GM18505 (cell line): ENCODE results near the gene LRRC47.

Experiments
- ATAC-seq: cut with Tn5 transposase; IDR thresholded peaks from one replicate; pipeline ENCODE4 v1.9.1; 2021; ENCODE audit not compliant: unreplicated experiment
- POLR2A ChIP-seq: IDR thresholded peaks from 4 replicates; pipeline ENCODE4 v1.6.1; 2011; ENCODE audit warnings: borderline replicate concordance; ENCODE audit not compliant: insufficient read depth, insufficient read length; ENCODE audit errors: extremely low read depth

Gene LRRC47

DNA sequence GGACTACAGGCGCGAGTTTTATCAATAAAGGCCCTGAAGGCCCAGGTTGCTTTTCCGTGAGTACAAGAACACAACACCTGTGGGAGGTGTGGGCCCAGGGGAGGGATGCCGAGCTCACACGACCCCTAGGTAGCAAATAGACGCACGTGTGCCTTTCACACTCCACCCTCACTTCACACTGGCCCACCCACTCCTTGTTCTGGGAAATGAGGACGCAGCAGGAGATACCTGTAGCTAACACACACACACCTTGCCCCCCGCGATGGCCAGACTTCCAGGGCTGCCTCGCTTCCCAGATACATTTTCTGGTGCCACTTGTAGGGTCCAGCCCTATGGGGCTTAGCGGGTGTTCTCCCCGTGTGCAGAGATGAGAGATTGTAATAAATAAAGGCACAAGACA, 48.4 kb downstream of the LRRC47 start:
- TF ChIP-seq POLR2A, result no peak
- no peak for ATAC-seq

DNA sequence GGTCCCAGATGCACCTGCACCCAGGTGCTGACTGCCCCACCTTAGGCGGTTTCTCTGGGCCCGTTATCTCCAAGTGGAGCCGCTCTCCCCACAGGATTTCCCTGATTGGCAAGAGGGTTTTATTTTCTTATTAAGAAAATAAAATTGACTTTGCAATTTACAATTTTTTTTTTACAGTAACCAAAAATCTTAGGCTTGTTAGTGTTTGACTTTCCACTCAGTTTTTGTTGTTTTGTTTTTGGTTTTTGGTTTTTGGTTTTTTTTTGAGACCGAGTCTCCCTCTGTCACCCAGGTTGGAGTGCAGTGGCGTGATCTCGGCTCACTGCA, 48.8 kb downstream of the LRRC47 start:
- TF ChIP-seq POLR2A, result no peak
- ATAC-seq, result no peak

DNA sequence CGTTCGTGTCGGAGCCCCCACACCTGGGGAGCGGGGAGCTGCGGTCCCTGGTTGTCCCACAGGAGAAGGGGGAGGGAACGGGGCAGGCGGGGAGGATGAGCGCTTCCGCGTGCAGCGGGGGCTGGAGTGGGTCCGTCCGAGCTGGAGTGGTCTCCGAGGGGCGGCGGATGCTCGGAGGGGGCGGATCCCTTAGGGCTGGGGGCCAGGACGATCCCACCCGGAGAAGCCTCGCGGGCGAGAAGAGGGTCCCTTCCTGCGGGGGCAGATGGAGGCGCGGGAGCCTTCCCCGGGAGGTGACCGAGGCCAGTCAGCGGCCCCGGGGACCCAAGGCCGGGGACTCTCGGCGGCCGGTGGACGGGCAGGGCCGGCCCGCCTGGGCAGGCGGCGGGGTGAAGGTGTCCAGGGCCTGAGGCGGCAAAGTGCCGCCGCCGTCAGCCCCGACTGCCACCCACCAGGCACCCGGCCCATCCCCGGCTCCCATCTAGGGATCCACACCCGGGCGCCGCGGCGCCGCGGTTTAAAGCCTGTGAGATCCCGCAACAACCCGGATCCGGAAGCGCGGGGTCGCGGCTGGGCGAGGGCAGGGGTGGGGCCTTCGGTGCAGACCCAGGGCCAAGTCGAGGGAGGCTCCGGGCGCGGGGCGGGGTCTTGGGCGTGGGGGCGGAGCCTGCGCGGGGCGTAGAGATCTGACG, 49.3 kb downstream of the LRRC47 start:
- TF ChIP-seq POLR2A, result peak; percentile 71
- peak; percentile 71 for ATAC-seq

DNA sequence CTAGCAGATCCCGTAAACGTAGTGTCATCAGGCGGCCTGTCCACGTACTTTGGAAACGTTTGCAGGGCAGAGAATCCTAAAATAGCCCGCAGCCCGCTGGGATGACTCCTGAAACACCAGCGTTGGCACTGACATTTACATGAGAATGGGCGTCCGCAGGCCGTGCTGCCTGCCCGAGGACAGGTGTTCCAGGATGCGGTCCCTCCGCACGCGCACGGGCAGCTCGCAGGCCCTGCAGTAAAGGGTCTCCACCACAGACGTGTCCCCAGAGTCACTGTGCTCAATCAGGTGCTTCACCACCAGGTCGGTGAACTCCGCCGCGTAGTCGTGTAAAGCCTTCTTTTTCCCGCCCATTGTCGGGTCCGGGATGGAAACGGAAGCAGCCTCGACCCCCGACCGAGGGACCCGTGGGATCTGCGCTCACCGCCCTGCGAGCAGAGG, 49.9 kb downstream of the LRRC47 start:
- no peak for ATAC-seq
- TF ChIP-seq POLR2A, result no peak

GRCh38 chr1:3745590-3746381, 50.5 kb downstream of the LRRC47 start:
- TF ChIP-seq POLR2A, result no peak
- no peak for ATAC-seq

DNA sequence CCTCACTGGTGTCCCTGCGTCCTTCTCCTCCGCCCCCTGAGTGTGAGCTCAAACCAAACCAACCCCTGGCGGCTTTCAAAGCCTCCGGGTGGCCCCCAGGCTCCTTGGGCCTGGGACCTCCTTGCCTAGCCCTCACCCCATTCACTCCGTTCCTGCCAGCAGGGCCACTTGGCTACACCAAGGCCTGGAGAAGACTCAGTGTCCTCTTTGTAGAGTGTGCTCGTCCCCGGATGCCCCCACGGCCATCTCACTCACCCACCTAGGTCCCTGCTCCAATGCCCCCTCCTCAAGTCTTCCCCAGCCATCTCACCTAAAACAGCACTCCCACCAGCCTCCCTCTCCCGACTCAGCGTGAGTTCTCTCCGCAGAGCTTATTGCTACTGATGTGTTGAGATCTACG, 51.2 kb downstream of the LRRC47 start:
- TF ChIP-seq POLR2A, result no peak
- ATAC-seq, result no peak

DNA sequence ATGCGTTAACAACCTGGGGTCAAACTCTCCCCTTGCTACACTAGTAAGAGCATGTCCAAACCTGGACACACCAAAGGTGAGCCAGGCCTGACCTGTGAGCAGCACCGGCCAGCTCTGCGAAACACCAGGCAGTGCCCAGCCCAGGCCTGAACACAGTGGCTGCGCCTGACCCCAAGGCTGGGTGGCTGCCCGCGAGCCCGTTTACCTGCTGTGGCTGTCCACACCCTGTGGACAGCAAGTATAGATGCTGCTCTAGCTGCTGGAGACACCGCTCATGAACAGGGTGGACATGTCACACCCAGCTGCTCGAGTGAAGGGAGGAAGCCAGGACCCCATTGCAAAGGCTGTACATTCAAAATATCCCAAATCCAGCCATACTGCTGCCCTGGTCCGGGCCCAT, 51.7 kb downstream of the LRRC47 start:
- ATAC-seq, result no peak
- no peak for TF ChIP-seq POLR2A

GRCh38 chr1:3743826-3744225, 52.5 kb downstream of the LRRC47 start:
- no peak for TF ChIP-seq POLR2A
- ATAC-seq, result no peak

- no peak for TF ChIP-seq POLR2A
- no peak for ATAC-seq
These were observed 52.9 kb downstream of the LRRC47 start for GRCh38 chr1:3743421-3743820.

- TF ChIP-seq POLR2A, result no peak
- ATAC-seq, result no peak
These were observed 53.6 kb downstream of the LRRC47 start for GRCh38 chr1:3742439-3743298.

DNA sequence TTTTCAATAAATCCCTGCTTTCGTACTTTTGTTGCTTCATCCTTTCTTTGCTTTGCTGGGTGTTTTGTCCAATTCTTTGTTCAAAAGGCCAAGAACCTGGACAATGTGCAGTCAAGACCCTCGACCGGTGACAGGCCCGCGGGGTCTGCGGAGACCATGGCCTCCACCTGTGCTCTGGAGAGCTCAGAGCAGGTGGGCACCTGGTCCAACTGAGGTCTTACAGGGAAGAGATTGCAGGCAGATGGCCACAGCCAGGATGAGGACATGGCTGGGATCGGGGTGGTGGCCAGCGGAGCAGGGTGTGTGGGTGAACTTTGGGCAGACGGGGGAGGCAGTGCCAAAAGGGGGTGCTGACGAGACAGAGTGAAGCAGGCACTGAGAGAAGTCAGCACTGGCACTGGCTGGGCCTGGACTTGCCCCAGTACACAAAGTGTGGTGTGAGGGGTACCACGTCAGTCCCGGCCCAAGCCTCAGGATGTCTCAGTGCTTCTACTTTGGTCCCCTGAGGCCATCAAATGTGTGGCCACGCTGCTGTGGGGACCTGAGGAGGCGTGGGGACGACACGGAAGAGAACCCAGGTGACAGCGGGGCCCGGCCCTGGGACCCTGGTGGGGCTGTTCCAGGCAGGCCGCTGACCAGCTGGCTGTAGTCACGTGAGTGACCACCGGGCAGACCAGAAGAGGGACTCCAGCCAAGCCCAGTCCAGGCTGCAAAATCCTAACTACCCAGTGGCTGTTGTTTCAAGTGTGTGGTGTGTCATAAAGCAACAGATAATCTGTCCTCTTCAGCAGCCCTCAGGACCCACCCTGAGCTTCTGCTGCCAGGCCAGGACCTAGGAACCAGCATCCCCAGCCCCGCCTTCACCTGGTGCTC, 54.5 kb downstream of the LRRC47 start:
- TF ChIP-seq POLR2A, result no peak
- ATAC-seq, result no peak

DNA sequence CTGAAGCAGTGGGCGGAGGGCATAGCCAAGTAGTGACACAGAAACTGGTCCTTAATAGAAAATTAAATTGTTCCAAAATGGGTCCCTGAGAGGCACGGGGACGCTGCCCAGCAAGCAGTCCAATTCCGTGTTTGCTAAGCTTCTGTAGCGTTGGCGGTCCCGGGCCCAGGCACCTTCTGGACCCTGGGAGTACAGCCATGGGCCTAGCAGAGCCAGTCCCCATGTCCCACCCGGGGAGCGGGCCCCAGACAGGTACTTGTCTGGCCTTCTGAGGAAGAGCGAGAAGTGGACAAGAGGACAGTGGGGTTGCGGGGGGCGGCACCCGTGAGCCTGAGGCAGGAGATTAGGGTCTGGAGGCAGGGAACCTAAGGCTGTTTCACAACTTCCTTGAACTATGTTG, 55.5 kb downstream of the LRRC47 start:
- no peak for ATAC-seq
- TF ChIP-seq POLR2A, result no peak

- TF ChIP-seq POLR2A, result no peak
- no peak for ATAC-seq
These were observed 56.3 kb downstream of the LRRC47 start for GRCh38 chr1:3740042-3740441.
